Measurements from ENCODE around the gene PLAGL2.
"Not testable (repeated sequence)": the region's sequence is repeated elsewhere in the genome, so short reads cannot be mapped to it uniquely, and the experiment has no call there.

The PLAGL2 gene

GRCh38 chr20:32201977-32202363 lies 5.6 kb downstream of the PLAGL2 start:
- Histone ChIP-seq H3K14ac (ENCODE audit: low read length in 2 of 2) (no peak overlapping the region), H4K91ac (ENCODE audit: low read length) (no peak overlapping the region), H3K79me1 (replicated peaks; ENCODE audit: low read length, poor library complexity, severe bottlenecking) (peaks cover 60% of the 10 kb centered on the region), H4K8ac (ENCODE audit: low read length) (no peak overlapping the region), H3K9ac (ENCODE audit: low read length) (peak overlapping the region; percentile 54), H3K23ac (ENCODE audit: low read length in 2 of 2) (no peak overlapping the region), H3K27me3 (ENCODE audit: control insufficient read depth in 1 of 2, insufficient read depth in 1 of 2, low read length in 2 of 2) (no peaks in the 10 kb centered on the region), H2BK12ac (ENCODE audit: low read length in 2 of 2) (no peak overlapping the region), H3K36me3 (ENCODE audit: control insufficient read depth in 1 of 2, insufficient read depth in 2 of 2, low read depth in 1 of 2, low read length in 2 of 2) (peaks cover 34 to 41% of the 10 kb centered on the region in 2 experiments), H2AK5ac (ENCODE audit: low read length, severe bottlenecking) (no peak overlapping the region), H3K4me3 (ENCODE audit: insufficient read depth in 1 of 2, low read depth in 1 of 2, low read length in 2 of 2) (no peak overlapping the region), H3K4ac (ENCODE audit: low read depth in 1 of 2, low read length in 2 of 2) (no peak overlapping the region), H2BK15ac (ENCODE audit: low read depth, poor library complexity, severe bottlenecking) (no peak overlapping the region), H2AFZ (ENCODE audit: low read depth, low read length) (no peak overlapping the region), H2BK120ac (ENCODE audit: low read depth, low read length) (no peak overlapping the region), H3K18ac (ENCODE audit: low read depth in 1 of 2, low read length in 2 of 2) (no peak overlapping the region), H3K27ac (ENCODE audit: low read length, poor library complexity, severe bottlenecking) (peak overlapping the region; percentile 53), H2BK5ac (ENCODE audit: low read depth, low read length, poor library complexity, severe bottlenecking) (no peak overlapping the region), H3K4me1 (ENCODE audit: control insufficient read depth, insufficient read depth, low read depth, low read length) (peaks cover 18% of the 10 kb centered on the region), H3K4me2 (ENCODE audit: low read length, poor library complexity, severe bottlenecking) (no peak overlapping the region), H3K9me3 (ENCODE audit: control insufficient read depth, low read length) (no peaks in the 10 kb centered on the region)
- no peak for DNase-seq
- 89% methylated on average over 8 of the region's 8 CpGs for WGBS

- peaks cover 59% of the 10 kb centered on the region for H3K79me1 ChIP-seq (replicated peaks; ENCODE audit: low read length, poor library complexity, severe bottlenecking)
- no peak overlapping the region for H3K4ac ChIP-seq (ENCODE audit: low read depth in 1 of 2, low read length in 2 of 2)
- 91% methylated on average over 4 of the region's 4 CpGs for WGBS
- H3K4me1 ChIP-seq (ENCODE audit: control insufficient read depth, insufficient read depth, low read depth, low read length) = peaks cover 15% of the 10 kb centered on the region
- H3K27ac ChIP-seq (ENCODE audit: low read length, poor library complexity, severe bottlenecking) = peak overlapping the region; percentile 53
- H2BK120ac ChIP-seq (ENCODE audit: low read depth, low read length) = no peak overlapping the region
- H3K14ac ChIP-seq (ENCODE audit: low read length in 2 of 2) = no peak overlapping the region
- H3K36me3 ChIP-seq (ENCODE audit: control insufficient read depth in 1 of 2, insufficient read depth in 2 of 2, low read depth in 1 of 2, low read length in 2 of 2) = peaks cover 39 to 45% of the 10 kb centered on the region in 2 experiments
- no peak overlapping the region for H4K8ac ChIP-seq (ENCODE audit: low read length)
- H4K91ac ChIP-seq (ENCODE audit: low read length) = no peak overlapping the region
- no peak overlapping the region for H2BK15ac ChIP-seq (ENCODE audit: low read depth, poor library complexity, severe bottlenecking)
- peak overlapping the region; percentile 54 for H3K9ac ChIP-seq (ENCODE audit: low read length)
- H2BK12ac ChIP-seq (ENCODE audit: low read length in 2 of 2) = no peak overlapping the region
- no peak overlapping the region for H3K4me2 ChIP-seq (ENCODE audit: low read length, poor library complexity, severe bottlenecking)
- H2AK5ac ChIP-seq (ENCODE audit: low read length, severe bottlenecking) = no peak overlapping the region
- no peak overlapping the region for H3K23ac ChIP-seq (ENCODE audit: low read length in 2 of 2)
- DNase-seq = no peak
- no peak overlapping the region for H2AFZ ChIP-seq (ENCODE audit: low read depth, low read length)
- no peak overlapping the region for H2BK5ac ChIP-seq (ENCODE audit: low read depth, low read length, poor library complexity, severe bottlenecking)
- no peak overlapping the region for H3K18ac ChIP-seq (ENCODE audit: low read depth in 1 of 2, low read length in 2 of 2)
- H3K9me3 ChIP-seq (ENCODE audit: control insufficient read depth, low read length) = no peaks in the 10 kb centered on the region
- H3K27me3 ChIP-seq (ENCODE audit: control insufficient read depth in 1 of 2, insufficient read depth in 1 of 2, low read length in 2 of 2) = no peaks in the 10 kb centered on the region
- H3K4me3 ChIP-seq (ENCODE audit: insufficient read depth in 1 of 2, low read depth in 1 of 2, low read length in 2 of 2) = no peak overlapping the region
Observed at GRCh38 chr20:32201296-32201976, 6.1 kb downstream of the PLAGL2 start.

GRCh38 chr20:32199006-32199405 lies 8.5 kb downstream of the PLAGL2 start:
- Histone ChIP-seq H3K4me1 (ENCODE audit: control insufficient read depth, insufficient read depth, low read depth, low read length) (peaks cover 13% of the 10 kb centered on the region), H4K91ac (ENCODE audit: low read length) (no peak overlapping the region), H2AFZ (ENCODE audit: low read depth, low read length) (no peak overlapping the region), H3K27me3 (ENCODE audit: control insufficient read depth in 1 of 2, insufficient read depth in 1 of 2, low read length in 2 of 2) (no peaks in the 10 kb centered on the region), H3K23ac (ENCODE audit: low read length in 2 of 2) (peak overlapping the region in 1 of 2 experiments; percentile 96), H2BK120ac (ENCODE audit: low read depth, low read length) (no peak overlapping the region), H3K4ac (ENCODE audit: low read depth in 1 of 2, low read length in 2 of 2) (no peak overlapping the region), H3K9ac (ENCODE audit: low read length) (no peak overlapping the region), H3K79me1 (replicated peaks; ENCODE audit: low read length, poor library complexity, severe bottlenecking) (peaks cover 73% of the 10 kb centered on the region), H2BK12ac (ENCODE audit: low read length in 2 of 2) (no peak overlapping the region), H3K4me3 (ENCODE audit: insufficient read depth in 1 of 2, low read depth in 1 of 2, low read length in 2 of 2) (no peak overlapping the region), H2AK5ac (ENCODE audit: low read length, severe bottlenecking) (no peak overlapping the region), H4K8ac (ENCODE audit: low read length) (no peak overlapping the region), H3K36me3 (ENCODE audit: control insufficient read depth in 1 of 2, insufficient read depth in 2 of 2, low read depth in 1 of 2, low read length in 2 of 2) (peaks cover 60 to 66% of the 10 kb centered on the region in 2 experiments), H3K4me2 (ENCODE audit: low read length, poor library complexity, severe bottlenecking) (no peak overlapping the region), H3K18ac (ENCODE audit: low read depth in 1 of 2, low read length in 2 of 2) (no peak overlapping the region), H2BK15ac (ENCODE audit: low read depth, poor library complexity, severe bottlenecking) (no peak overlapping the region), H2BK5ac (ENCODE audit: low read depth, low read length, poor library complexity, severe bottlenecking) (no peak overlapping the region), H3K27ac (ENCODE audit: low read length, poor library complexity, severe bottlenecking) (no peak overlapping the region), H3K9me3 (ENCODE audit: control insufficient read depth, low read length) (no peaks in the 10 kb centered on the region), H3K14ac (ENCODE audit: low read length in 2 of 2) (no peak overlapping the region)
- no peak for DNase-seq
- WGBS = over 99% methylated on average over 4 of the region's 4 CpGs

- not testable (repeated sequence) for H2BK5ac ChIP-seq (ENCODE audit: low read depth, low read length, poor library complexity, severe bottlenecking); H3K18ac ChIP-seq (ENCODE audit: low read depth in 1 of 2, low read length in 2 of 2); H2AFZ ChIP-seq (ENCODE audit: low read depth, low read length); H4K91ac ChIP-seq (ENCODE audit: low read length); H3K27ac ChIP-seq (ENCODE audit: low read length, poor library complexity, severe bottlenecking); H4K8ac ChIP-seq (ENCODE audit: low read length); H3K9ac ChIP-seq (ENCODE audit: low read length); H2BK15ac ChIP-seq (ENCODE audit: low read depth, poor library complexity, severe bottlenecking); H3K4ac ChIP-seq (ENCODE audit: low read depth in 1 of 2, low read length in 2 of 2); H3K4me3 ChIP-seq (ENCODE audit: insufficient read depth in 1 of 2, low read depth in 1 of 2, low read length in 2 of 2); H3K9me3 ChIP-seq (ENCODE audit: control insufficient read depth, low read length); H3K14ac ChIP-seq (ENCODE audit: low read length in 2 of 2); H3K4me2 ChIP-seq (ENCODE audit: low read length, poor library complexity, severe bottlenecking); H3K4me1 ChIP-seq (ENCODE audit: control insufficient read depth, insufficient read depth, low read depth, low read length); H3K23ac ChIP-seq (ENCODE audit: low read length in 2 of 2); DNase-seq; H2AK5ac ChIP-seq (ENCODE audit: low read length, severe bottlenecking); H3K27me3 ChIP-seq (ENCODE audit: control insufficient read depth in 1 of 2, insufficient read depth in 1 of 2, low read length in 2 of 2); H2BK12ac ChIP-seq (ENCODE audit: low read length in 2 of 2); H2BK120ac ChIP-seq (ENCODE audit: low read depth, low read length)
- Histone ChIP-seq H3K79me1 (replicated peaks; ENCODE audit: low read length, poor library complexity, severe bottlenecking) (peaks cover 66% of the 10 kb centered on the region), H3K36me3 (ENCODE audit: control insufficient read depth in 1 of 2, insufficient read depth in 2 of 2, low read depth in 1 of 2, low read length in 2 of 2) (peaks cover 62 to 66% of the 10 kb centered on the region in 2 experiments)
- 95% methylated on average over 20 of the region's 20 CpGs for WGBS
Observed at GRCh38 chr20:32197136-32197535, 10.4 kb downstream of the PLAGL2 start.

All from mesenchymal stem cell (in vitro differentiated cells and primary cell).